HG03103 (cell line): ENCODE results near the gene SRGAP3.

Experiments
- ATAC-seq: cut with Tn5 transposase; IDR thresholded peaks from one replicate; pipeline ENCODE4 v1.9.1; 2021; ENCODE audit warnings: low read depth; ENCODE audit not compliant: unreplicated experiment

The SRGAP3 gene

GRCh38 chr3:9122732-9123364 is 126.6 kb downstream of the SRGAP3 start:
- ATAC-seq = no peak

- ATAC-seq = no peak
Observed at GRCh38 chr3:9121366-9122001, 128.0 kb downstream of the SRGAP3 start.

- ATAC-seq = no peak
Observed at GRCh38 chr3:9119331-9119730, 130.1 kb downstream of the SRGAP3 start.

DNA sequence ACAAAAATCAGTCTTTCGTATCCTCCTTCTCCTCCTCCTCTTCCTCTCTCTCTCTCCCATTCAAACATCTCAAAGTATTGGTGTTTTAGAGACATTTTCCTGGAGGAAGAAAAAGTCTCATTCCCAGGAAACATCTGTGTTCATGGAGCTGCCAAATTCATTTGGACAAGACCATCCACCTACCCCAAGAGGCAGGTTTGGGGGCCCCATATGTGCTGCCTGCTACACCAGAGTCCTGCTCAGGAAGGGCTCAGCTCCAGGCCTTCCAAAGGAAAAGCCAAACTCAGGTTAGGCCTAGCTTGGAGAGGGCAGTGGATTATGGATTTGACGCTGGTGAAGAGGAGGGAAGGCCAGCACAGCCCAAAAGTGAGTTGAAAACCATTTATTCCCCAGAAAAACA is 131.2 kb downstream of the SRGAP3 start:
- no peak for ATAC-seq

DNA sequence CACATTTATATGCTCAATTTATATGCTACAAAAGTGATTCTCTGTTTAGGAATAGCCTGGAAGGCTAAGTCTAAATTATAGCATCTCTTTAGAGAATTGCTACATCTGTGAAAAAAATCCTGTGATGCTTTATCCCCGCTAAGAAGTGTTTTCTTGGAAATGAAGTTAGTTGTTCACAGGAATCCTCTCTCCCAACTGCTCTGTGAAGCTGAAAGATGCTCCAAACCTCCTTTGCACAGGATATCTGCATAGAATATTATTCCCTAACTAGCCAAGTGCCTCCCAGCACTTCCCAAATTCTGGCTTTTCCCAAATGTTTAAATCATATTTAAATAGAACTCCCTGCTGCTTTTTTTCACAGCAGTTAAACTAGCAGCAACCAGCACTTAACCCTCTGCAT is 132.2 kb downstream of the SRGAP3 start:
- no peak for ATAC-seq

GRCh38 chr3:9116336-9116735 is 133.1 kb downstream of the SRGAP3 start:
- ATAC-seq = no peak

DNA sequence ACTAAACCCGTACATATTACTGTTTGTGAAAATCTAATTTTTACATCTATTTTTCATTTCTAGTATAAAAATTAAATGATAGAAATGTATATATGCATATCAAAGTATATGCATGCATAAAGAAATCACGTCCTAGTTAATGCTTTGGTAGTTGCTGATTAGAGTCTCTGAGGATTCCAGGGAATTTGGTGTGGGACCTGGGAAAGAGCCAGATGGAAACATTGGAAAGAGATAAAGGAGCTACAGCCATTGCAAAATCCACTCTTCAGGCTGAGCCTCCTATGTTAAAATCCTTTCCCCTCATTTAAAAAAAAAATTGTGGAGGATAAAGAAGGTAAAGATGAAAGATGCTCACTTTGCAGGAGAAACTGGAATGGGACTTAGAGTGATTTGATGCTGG is 134.1 kb downstream of the SRGAP3 start:
- no peak for ATAC-seq

GRCh38 chr3:9113040-9113439 is 136.4 kb downstream of the SRGAP3 start:
- no peak for ATAC-seq

DNA sequence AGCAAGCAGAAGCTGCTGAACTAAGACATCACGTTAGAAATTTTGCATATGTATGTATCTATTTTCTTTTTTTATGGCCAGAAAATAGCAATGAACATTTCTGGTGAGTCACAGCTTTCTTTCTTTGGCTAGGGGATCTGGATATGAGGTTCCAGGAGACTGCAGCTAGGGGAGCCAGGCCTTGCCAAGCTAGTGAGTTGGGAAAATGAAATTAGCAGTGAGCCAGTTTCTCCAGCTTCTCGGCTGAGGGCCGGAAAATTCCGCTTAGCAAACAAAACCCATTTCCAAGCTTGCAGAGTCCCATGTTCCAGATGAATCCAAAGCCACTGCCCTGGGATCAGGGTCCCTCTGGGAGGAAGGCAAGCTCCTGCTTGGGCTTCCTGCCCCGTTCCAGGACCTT is 137.6 kb downstream of the SRGAP3 start:
- no peak for ATAC-seq

DNA sequence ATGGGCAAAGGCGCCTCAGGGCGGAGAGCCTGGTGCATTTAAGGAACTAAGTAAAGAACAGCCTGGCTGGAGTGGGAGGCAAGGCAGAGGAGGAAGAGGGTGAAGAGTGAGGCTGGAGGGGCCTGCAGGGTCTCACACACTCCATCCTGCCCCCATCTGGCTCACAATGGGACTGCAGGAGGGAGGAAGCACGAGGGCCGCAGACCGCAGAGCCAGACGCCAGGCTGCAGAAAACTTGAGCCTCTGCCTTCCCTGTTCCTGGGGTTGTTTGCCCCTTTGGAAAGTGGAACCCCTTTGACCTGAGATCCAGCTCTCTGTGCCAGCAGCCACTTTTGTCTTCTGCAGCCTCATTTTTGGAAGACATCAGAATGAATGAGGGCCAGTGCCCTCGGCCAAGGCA is 138.0 kb downstream of the SRGAP3 start:
- ATAC-seq = no peak

DNA sequence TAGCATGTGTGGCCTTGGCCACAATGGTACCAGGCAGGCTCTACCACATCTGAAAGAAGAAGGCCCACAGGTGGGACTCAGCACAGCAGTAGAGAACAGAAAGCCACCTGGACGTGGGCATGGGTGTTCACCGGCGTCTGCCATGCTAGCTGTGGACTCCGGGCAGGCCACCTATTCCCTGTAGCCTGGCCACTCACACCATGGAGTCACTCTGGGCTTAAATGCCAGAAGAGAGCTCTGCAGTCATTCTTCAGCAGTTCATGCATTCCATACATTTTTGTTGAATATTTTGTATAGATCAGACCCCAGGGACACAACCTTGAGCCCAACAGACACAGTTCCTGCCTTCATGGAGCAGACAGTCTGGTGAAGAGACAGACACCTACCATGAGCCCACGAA is 138.6 kb downstream of the SRGAP3 start:
- ATAC-seq = no peak

DNA sequence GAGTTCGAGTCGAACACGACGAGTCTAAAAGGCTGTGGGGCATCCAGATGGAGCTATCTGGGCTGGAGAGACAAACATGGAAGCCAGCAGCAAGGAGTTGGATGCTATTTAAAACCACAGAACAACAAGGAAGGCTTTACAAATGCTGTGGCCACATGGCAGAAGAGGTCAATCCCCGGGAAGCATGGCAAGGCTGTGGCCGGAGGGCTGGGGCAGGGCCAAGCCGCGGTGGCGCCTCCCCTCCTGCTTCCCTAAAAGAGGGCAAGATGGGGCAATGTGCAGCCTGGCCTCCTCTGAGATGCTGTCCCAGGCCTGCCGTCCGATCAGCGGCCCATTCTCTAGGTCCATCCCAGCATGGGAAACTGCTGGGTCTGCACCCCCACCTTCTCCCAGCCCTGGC is 139.1 kb downstream of the SRGAP3 start:
- no peak for ATAC-seq

GRCh38 chr3:9109568-9109914 is 139.9 kb downstream of the SRGAP3 start:
- ATAC-seq = no peak

DNA sequence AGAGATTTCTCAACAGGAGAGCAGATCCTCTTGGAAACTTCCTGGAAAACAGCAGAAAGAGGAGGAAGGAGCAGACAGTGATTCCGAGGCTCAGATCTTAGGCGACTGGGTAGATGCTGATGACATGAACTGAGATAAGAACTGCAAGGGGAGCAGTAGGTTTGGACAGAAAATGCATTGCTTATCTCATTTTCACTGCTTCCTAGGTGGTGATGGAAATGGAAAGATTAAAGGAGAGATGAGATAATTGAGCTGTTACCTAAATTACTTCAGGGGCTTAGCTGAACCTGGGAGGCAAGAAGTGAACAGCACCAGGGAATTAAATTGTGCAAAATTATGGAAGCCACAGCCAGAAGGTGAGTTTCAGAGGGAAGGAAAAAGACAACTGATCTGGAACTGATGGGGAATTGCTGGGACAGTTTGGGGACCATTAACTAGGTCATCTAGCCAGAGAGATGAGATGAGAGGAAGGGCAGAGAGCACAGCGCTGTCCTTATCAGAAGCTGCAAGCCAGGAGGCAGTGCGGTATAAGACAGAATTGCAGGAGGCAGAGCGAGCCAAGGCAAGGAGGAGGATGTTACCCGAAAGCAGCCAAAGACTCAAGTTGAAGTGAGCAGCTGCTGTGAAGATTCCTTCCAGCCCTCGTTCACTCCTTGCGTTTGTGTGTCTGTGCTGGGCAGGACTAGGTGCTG is 140.4 kb downstream of the SRGAP3 start:
- no peak for ATAC-seq

DNA sequence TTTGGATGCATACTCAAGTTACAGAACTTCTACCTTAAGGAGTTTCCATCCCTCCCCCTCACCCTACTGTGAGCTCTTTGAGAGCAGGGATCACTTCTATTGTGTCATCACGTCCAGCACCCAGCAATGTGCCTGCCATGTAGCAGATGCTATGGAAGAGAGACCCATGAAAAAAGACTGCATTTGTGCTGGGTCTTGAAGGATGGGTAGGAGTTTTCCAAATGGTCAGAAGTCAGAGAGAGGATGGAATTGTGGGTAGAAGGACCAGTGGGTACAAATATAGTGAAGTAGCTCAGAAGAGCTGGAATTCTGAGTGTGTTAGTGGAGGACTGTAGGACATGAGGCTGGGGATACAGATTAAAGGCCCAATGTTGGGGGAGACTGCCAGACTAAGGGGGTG is 141.7 kb downstream of the SRGAP3 start:
- no peak for ATAC-seq

- no peak for ATAC-seq
Observed at GRCh38 chr3:9105421-9105820, 144.0 kb downstream of the SRGAP3 start.

DNA sequence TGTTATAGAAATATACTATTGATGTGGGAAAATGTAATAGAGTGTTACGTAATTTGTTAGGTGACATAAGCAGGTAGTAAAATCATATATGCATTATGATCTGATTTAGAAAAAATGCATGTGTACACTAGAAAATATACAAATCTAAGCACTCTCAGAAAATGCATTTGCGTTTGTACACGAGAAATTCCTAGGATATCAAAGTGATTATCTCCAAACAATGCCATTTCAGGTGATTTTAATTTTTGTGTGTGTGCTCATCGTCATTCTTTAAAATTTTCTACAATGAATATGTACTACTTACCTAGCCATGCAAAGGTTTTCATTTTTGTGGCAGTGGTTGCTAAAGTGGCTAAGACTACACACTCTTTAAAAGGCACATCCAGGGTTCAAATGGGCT is 145.3 kb downstream of the SRGAP3 start:
- no peak for ATAC-seq

GRCh38 chr3:9102240-9102981 is 147.0 kb downstream of the SRGAP3 start:
- no peak for ATAC-seq

GRCh38 chr3:9101286-9101685 is 148.2 kb downstream of the SRGAP3 start:
- ATAC-seq = no peak

GRCh38 chr3:9100513-9100894 is 148.9 kb downstream of the SRGAP3 start:
- ATAC-seq = no peak

GRCh38 chr3:9099702-9100512 is 149.5 kb downstream of the SRGAP3 start:
- no peak for ATAC-seq
